ENCODE data around the gene EPHB2. TPM values are rescaled to one million over a fixed set of nuclear protein-coding genes. Genes with fewer than 3 reads are reported as not detected.
A peak's percentile ranks its signal among the peaks of the same experiment; 100 is the strongest.

EPHB2 gene
- total and polyA plus RNA-seq, 2 of the 8 experiments (the other 6 are each of a cell fraction or from before 2014, with no cell fraction given), result 15.8 to 17.2 TPM

DNA sequence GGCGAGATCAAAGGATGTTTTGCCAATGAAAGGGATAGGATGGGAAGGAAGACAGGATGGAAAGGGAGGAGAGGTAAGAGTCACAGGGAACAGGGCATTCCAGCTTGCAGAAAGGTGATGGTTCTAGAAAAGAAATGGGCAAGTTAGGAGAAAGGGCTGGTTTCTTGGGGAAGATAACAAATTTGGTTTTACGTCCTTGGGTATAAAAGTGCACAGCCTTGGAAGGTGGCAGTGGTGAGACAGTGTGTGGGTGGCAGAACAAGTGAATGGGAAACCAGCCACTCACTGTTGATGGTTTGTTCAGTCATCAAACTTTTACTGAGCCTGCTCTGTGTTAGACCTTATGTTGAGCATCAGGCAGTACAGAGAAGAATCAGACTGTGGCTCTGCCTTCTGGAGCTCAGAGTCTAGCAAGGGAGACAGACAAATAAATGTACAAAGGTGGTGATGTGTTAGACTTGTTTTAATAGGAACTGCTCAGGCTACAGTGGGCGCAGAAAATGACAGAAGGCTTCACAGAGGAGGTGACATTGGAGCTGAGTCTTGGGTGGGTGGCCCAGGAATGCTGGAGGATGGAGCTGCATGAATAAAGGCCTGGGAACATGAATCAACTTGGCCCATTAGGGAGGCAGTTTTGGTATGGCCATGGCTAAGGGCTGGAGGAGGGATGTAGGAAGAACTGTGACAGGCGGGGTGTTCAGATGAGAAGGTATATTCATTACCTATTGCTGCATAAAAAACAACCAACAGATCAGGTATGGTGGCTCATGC, 76.3 kb downstream of the EPHB2 start:
- Histone ChIP-seq H2AK5ac (ENCODE audit: low read depth, low read length) (no peak overlapping the region), H3K79me1 (ENCODE audit: low read depth, low read length) (no peaks in the 10 kb centered on the region), H3K4me1 (replicated peaks in 1 of 4; ENCODE audit: control insufficient read depth in 3 of 4, insufficient read depth in 4 of 4, low read length in 3 of 4) (peaks cover 0 to 11% (median 4%) of the 10 kb centered on the region in 4 experiments; a peak in 2 of 7 replicates), H3K27ac (ENCODE audit: low read depth, low read length) (no peak overlapping the region), H2BK5ac (ENCODE audit: low read depth, low read length) (no peak overlapping the region), H3K18ac (ENCODE audit: extremely low read depth, low read length) (no peak overlapping the region), H3K23ac (ENCODE audit: insufficient read length) (no peak overlapping the region), H3K9ac (replicated peaks in 1 of 4; ENCODE audit: extremely low read depth in 1 of 4, low read depth in 3 of 4, low read length in 3 of 4) (no peak overlapping the region), H4K20me1 (replicated peaks in 1 of 2; ENCODE audit: control insufficient read depth in 1 of 2, insufficient read depth in 2 of 2, low read length in 2 of 2) (no peaks in the 10 kb centered on the region), H3K9me3 (ENCODE audit: insufficient read depth in 2 of 2, low read depth in 1 of 2, low read length in 1 of 2) (no peaks in the 10 kb centered on the region), H4K91ac (replicated peaks; ENCODE audit: insufficient read length, low read length) (no peak overlapping the region), H3K4me3 (ENCODE audit: extremely low read depth in 1 of 4, insufficient read depth in 2 of 4, low read depth in 3 of 4, low read length in 4 of 4) (no peak overlapping the region), H3K79me2 (ENCODE audit: control insufficient read depth in 1 of 2, insufficient read depth in 2 of 2, low read length in 2 of 2) (no peaks in the 10 kb centered on the region), H2BK12ac (ENCODE audit: low read depth, low read length) (no peak overlapping the region), H2BK15ac (ENCODE audit: low read length) (peak overlapping the region; percentile 65; the same call in 1 of the 2 replicates), H3K36me3 (ENCODE audit: control insufficient read depth in 2 of 4, insufficient read depth in 4 of 4, low read length in 3 of 4) (no peaks in the 10 kb centered on the region), H4K5ac (ENCODE audit: insufficient read length, low read depth, low read length) (no peak overlapping the region), H3K4me2 (ENCODE audit: insufficient read depth in 1 of 2, low read depth in 2 of 2, low read length in 2 of 2) (no peak overlapping the region), H3K23me2 (ENCODE audit: low read depth, low read length) (no peaks in the 10 kb centered on the region; the same call in 1 of the 2 replicates), H2BK20ac (ENCODE audit: low read length) (0 out of 2 replicates have a peak overlapping the region, but pooled peaks have one; percentile 13), H3K56ac (replicated peaks; ENCODE audit: insufficient read length, low read depth, low read length) (no peak overlapping the region), H3K4ac (replicated peaks; ENCODE audit: insufficient read length, low read depth, low read length) (no peak overlapping the region), H4K8ac (ENCODE audit: extremely low read depth, insufficient read depth, low read length) (no peak overlapping the region), H3K14ac (ENCODE audit: insufficient read length) (no peak overlapping the region), H2AFZ (ENCODE audit: low read length) (no peak overlapping the region), H3K27me3 (replicated peaks in 1 of 4; ENCODE audit: control insufficient read depth in 3 of 4, extremely low read depth in 1 of 4, insufficient read depth in 3 of 4, low read length in 3 of 4) (no peaks in the 10 kb centered on the region), H2BK120ac (replicated peaks; ENCODE audit: low read depth, low read length) (no peak overlapping the region)
- FAIRE-seq (no peak), DNase-seq (ENCODE audit: low read depth in 1 of 2, low spot score in 2 of 2) (no peak)
- WGBS, 2 experiments (ENCODE audit: extremely low coverage in 1 of 2, insufficient coverage in 1 of 2, insufficient read length in 1 of 2, insufficient replicate concordance in 2 of 2, low coverage in 1 of 2, low lambda C conversion rate in 2 of 2, missing lambda C conversion rate in 1 of 2), result 77% methylated on average over 4 of the region's 4 CpGs; no CpG with 5 or more reads in 1 of the 2 experiments
- CTCF ChIA-PET (ENCODE audit: partially characterized antibody), result interaction anchor here (0.8 to 2.8 kb wide), 13 partner anchors 11 to 142 kb away, joined by 3 to 17 read pairs (median 4); no protein-coding TSS in a partner anchor
- POLR2A ChIA-PET (ENCODE audit: partially characterized antibody), result interaction anchor here (1.2 kb wide), 1 partner anchor 78 kb away, joined by 3 read pairs; no protein-coding TSS in a partner anchor
- no peak for TF ChIP-seq KDM1A (IDR thresholded peaks at IDR 0.05; ENCODE audit: borderline replicate concordance, low read length)
- TF ChIP-seq SRF (IDR thresholded peaks at IDR 0.05; ENCODE audit: low read depth, low read length), result no peak
- no peak for TF ChIP-seq NANOG (IDR thresholded peaks at IDR 0.05; ENCODE audit: insufficient read depth, low read depth, low read length, poor library complexity, severe bottlenecking)
- no peak for TF ChIP-seq EGR1 (IDR thresholded peaks at IDR 0.05; ENCODE audit: borderline replicate concordance, low read depth, low read length)
- no peak for TF ChIP-seq TEAD4 (IDR thresholded peaks at IDR 0.05; ENCODE audit: low read depth, low read length)
- TF ChIP-seq CTBP2 (IDR thresholded peaks at IDR 0.05; ENCODE audit: borderline replicate concordance, insufficient read depth, insufficient read length, low read length), result no peak
- TF ChIP-seq, protein P1, sequence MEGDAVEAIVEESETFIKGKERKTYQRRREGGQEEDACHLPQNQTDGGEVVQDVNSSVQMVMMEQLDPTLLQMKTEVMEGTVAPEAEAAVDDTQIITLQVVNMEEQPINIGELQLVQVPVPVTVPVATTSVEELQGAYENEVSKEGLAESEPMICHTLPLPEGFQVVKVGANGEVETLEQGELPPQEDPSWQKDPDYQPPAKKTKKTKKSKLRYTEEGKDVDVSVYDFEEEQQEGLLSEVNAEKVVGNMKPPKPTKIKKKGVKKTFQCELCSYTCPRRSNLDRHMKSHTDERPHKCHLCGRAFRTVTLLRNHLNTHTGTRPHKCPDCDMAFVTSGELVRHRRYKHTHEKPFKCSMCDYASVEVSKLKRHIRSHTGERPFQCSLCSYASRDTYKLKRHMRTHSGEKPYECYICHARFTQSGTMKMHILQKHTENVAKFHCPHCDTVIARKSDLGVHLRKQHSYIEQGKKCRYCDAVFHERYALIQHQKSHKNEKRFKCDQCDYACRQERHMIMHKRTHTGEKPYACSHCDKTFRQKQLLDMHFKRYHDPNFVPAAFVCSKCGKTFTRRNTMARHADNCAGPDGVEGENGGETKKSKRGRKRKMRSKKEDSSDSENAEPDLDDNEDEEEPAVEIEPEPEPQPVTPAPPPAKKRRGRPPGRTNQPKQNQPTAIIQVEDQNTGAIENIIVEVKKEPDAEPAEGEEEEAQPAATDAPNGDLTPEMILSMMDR (IDR thresholded peaks at IDR 0.05; ENCODE audit: control extremely low read depth in 1 of 3, insufficient read depth in 1 of 3, low read depth in 1 of 3, low read length in 3 of 3), result no peak
- no peak for TF ChIP-seq SUZ12 (IDR thresholded peaks at IDR 0.05; ENCODE audit: low read length)
- no peak for TF ChIP-seq GABPA (IDR thresholded peaks at IDR 0.05; ENCODE audit: borderline replicate concordance, insufficient read depth, low read length)
